Upper lobe of left lung (tissue), 4 donors: ENCODE data around the gene CHCHD6.

ENCODE experiments used
- EP300 ChIP-seq, 4 donors: sonication (generic); formaldehyde crosslinking; IDR thresholded peaks; one replicate each; pipeline ENCODE4 v1.5.1; 2017; ENCODE audit warnings: antibody characterized with exemption in 4 of 4, control low read depth in 2 of 4
- POLR2A ChIP-seq, 4 donors: fragments of 450-650 bp; IDR thresholded peaks; one replicate each; pipeline ENCODE4 v1.5.1; 2016 to 2017; ENCODE audit warnings: antibody characterized with exemption in 4 of 4, mild to moderate bottlenecking in 2 of 4
- POLR2AphosphoS5 ChIP-seq, 2 donors: sonication (generic); formaldehyde crosslinking; IDR thresholded peaks; one replicate each; pipeline ENCODE4 v1.5.1; 2017; ENCODE audit warnings: antibody characterized with exemption in 2 of 2
- TF ChIP-seq, protein P1 (sequence below), 6 experiments: fragments of 450-650 bp in 4 of 6; fragments of 200-600 bp in 2 of 6; sonication (generic) in 2 of 6; IDR thresholded peaks; one replicate each; pipeline ENCODE4 v1.5.1; 2016 to 2019; ENCODE audit warnings: antibody characterized with exemption in 6 of 6

DNA sequence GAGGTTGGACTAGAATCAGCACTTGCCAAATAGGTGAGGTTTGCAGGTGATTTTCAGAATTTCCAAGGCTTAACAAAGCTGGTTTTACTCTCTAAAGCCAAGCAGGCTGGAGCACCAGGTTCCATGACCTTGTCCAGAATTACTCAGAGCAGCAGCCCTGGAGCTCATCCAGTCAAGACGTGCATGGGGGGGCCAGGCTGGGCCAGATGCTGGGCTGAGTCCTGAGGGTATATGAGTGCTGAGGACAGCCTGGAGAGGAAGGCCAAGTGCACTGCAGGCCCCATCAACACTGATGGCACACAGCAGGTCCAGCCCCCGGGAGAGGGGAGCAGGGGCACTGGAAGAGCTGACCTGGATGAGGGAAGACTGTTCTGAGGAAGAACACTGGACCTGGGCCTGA lies 46.1 kb upstream of the CHCHD6 start:
- TF ChIP-seq EP300 (IDR thresholded peaks at IDR 0.05) (no peak), POLR2AphosphoS5 (IDR thresholded peaks at IDR 0.05) (no peak), POLR2A (IDR thresholded peaks at IDR 0.05) (no peak)
- TF ChIP-seq, protein P1, sequence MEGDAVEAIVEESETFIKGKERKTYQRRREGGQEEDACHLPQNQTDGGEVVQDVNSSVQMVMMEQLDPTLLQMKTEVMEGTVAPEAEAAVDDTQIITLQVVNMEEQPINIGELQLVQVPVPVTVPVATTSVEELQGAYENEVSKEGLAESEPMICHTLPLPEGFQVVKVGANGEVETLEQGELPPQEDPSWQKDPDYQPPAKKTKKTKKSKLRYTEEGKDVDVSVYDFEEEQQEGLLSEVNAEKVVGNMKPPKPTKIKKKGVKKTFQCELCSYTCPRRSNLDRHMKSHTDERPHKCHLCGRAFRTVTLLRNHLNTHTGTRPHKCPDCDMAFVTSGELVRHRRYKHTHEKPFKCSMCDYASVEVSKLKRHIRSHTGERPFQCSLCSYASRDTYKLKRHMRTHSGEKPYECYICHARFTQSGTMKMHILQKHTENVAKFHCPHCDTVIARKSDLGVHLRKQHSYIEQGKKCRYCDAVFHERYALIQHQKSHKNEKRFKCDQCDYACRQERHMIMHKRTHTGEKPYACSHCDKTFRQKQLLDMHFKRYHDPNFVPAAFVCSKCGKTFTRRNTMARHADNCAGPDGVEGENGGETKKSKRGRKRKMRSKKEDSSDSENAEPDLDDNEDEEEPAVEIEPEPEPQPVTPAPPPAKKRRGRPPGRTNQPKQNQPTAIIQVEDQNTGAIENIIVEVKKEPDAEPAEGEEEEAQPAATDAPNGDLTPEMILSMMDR (IDR thresholded peaks at IDR 0.05) = no peak
